ENCODE data around the gene ADSL. TPM values are rescaled to one million over a fixed set of nuclear protein-coding genes. Genes with fewer than 3 reads are reported as not detected.

The ADSL gene
- total and polyA plus RNA-seq, 2 donors (not counting 1 experiment from before 2014, with no cell fraction given) = 67.0 to 89.8 TPM

DNA sequence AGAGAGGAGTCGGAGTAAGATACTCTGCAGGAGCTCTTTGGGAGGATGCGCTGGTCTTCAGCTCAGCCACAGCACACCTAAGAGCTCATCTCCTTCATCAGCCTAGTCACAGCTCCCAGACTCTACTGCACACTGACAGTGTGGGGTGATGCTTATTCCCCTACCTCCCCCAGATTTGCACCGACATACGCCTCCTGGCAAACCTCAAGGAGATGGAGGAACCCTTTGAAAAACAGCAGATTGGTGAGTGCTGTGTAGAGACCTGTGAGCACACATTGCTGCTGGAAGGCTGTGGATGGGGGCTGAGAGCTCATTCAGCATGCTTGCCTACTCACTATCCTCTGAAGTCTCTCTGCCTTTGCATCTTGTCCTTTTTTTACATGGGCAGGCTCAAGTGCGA lies 14.8 kb downstream of the ADSL start:
- Histone ChIP-seq H3K27me3 (ENCODE audit: control insufficient read depth, insufficient read depth, low read length) (no peaks in the 10 kb centered on the region), H3K4me2 (ENCODE audit: extremely low read depth, insufficient read depth, low read length) (no peak overlapping the region), H3K36me3 (ENCODE audit: control insufficient read depth, insufficient read depth, low read length) (peaks cover 31% of the 10 kb centered on the region), H3K4me3 (replicated peaks in 1 of 4; ENCODE audit: control extremely low read depth in 1 of 4, insufficient read depth in 1 of 4, low read depth in 3 of 4, low read length in 4 of 4) (no peak overlapping the region), H3K79me2 (ENCODE audit: control insufficient read depth, insufficient read depth, low read length) (no peaks in the 10 kb centered on the region), H2AFZ (ENCODE audit: low read length) (no peak overlapping the region), H3K9me3 (ENCODE audit: control insufficient read depth, insufficient read depth, low read depth, low read length) (no peaks in the 10 kb centered on the region), H4K20me1 (ENCODE audit: control insufficient read depth, extremely low read depth, insufficient read depth, low read length) (no peaks in the 10 kb centered on the region), H3K27ac (ENCODE audit: insufficient read depth, low read length) (no peak overlapping the region), H3K4me1 (ENCODE audit: control insufficient read depth, extremely low read depth, insufficient read depth, low read length) (no peaks in the 10 kb centered on the region), H3K9ac (ENCODE audit: insufficient read depth, low read length) (no peak overlapping the region)
- DNase-seq (ENCODE audit: low read depth in 2 of 2) = no peak
- TF ChIP-seq EZH2 (IDR thresholded peaks at IDR 0.05; ENCODE audit: low read length, missing control alignments) = no peak
- TF ChIP-seq, protein P1, sequence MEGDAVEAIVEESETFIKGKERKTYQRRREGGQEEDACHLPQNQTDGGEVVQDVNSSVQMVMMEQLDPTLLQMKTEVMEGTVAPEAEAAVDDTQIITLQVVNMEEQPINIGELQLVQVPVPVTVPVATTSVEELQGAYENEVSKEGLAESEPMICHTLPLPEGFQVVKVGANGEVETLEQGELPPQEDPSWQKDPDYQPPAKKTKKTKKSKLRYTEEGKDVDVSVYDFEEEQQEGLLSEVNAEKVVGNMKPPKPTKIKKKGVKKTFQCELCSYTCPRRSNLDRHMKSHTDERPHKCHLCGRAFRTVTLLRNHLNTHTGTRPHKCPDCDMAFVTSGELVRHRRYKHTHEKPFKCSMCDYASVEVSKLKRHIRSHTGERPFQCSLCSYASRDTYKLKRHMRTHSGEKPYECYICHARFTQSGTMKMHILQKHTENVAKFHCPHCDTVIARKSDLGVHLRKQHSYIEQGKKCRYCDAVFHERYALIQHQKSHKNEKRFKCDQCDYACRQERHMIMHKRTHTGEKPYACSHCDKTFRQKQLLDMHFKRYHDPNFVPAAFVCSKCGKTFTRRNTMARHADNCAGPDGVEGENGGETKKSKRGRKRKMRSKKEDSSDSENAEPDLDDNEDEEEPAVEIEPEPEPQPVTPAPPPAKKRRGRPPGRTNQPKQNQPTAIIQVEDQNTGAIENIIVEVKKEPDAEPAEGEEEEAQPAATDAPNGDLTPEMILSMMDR (conservative IDR thresholded peaks at IDR 0.05 in 1 of 2, IDR thresholded peaks at IDR 0.05 in 1 of 2; ENCODE audit: low read depth in 1 of 2, low read length in 2 of 2) = no peak

DNA sequence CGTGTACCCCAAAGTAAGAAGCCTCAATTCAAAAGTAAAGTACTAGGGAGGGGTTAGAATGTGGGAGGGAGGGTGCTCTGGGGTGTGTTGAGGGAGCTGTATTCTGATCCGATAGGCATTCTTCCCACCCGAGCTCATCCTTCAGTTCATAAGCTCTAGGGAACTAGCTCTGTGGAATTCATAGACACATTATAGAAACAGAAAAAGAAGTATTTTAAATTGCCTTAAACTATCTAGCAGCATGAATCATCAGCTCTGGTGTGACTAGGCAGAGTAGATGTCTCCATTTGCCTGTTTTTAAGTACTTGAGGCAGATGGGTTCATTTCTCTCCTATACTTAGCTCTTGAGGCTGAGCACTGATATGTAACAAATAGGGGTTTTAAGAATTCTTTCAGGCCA lies 16.8 kb downstream of the ADSL start:
- no peak overlapping the region for H3K9ac ChIP-seq (ENCODE audit: insufficient read depth, low read length)
- peak in 1 of 2 donors; percentile 61 for DNase-seq (ENCODE audit: low read depth in 2 of 2)
- peaks cover 32% of the 10 kb centered on the region for H3K36me3 ChIP-seq (ENCODE audit: control insufficient read depth, insufficient read depth, low read length)

DNA sequence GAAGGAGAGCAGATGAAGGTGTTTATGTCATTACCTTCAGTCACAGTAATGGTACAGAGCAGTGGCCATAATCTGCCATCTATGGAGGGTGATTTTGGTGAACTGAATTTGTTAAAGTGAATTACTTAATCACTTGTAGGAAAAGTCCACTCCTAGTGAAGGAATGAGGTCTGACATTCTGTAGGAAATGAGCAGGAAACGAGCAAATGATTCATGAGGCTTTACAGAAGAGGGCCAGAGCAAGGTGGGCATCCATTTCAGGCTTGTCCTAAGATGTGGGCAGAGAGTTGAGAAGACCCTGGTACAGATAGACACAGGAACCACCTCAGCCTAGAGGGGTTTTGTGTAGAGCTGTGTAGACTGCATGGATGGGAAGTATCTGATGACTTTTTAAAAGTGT lies 18.1 kb downstream of the ADSL start:
- no peaks in the 10 kb centered on the region for H3K4me1 ChIP-seq (ENCODE audit: control insufficient read depth, extremely low read depth, insufficient read depth, low read length)
- H3K4me2 ChIP-seq (ENCODE audit: extremely low read depth, insufficient read depth, low read length) = no peak overlapping the region
- no peak overlapping the region for H3K4me3 ChIP-seq (replicated peaks in 1 of 4; ENCODE audit: control extremely low read depth in 1 of 4, insufficient read depth in 1 of 4, low read depth in 3 of 4, low read length in 4 of 4)
- peaks cover 30% of the 10 kb centered on the region for H3K36me3 ChIP-seq (ENCODE audit: control insufficient read depth, insufficient read depth, low read length)
- H3K79me2 ChIP-seq (ENCODE audit: control insufficient read depth, insufficient read depth, low read length) = no peaks in the 10 kb centered on the region
- DNase-seq (ENCODE audit: low read depth in 2 of 2) = no peak
- H3K9me3 ChIP-seq (ENCODE audit: control insufficient read depth, insufficient read depth, low read depth, low read length) = no peaks in the 10 kb centered on the region
- no peak overlapping the region for H3K27ac ChIP-seq (ENCODE audit: insufficient read depth, low read length)
- TF ChIP-seq, protein P1 (conservative IDR thresholded peaks at IDR 0.05 in 1 of 2, IDR thresholded peaks at IDR 0.05 in 1 of 2; ENCODE audit: low read depth in 1 of 2, low read length in 2 of 2) = no peak
- TF ChIP-seq EZH2 (IDR thresholded peaks at IDR 0.05; ENCODE audit: low read length, missing control alignments) = no peak
- no peak overlapping the region for H3K9ac ChIP-seq (ENCODE audit: insufficient read depth, low read length)
- no peak overlapping the region for H2AFZ ChIP-seq (ENCODE audit: low read length)
- H4K20me1 ChIP-seq (ENCODE audit: control insufficient read depth, extremely low read depth, insufficient read depth, low read length) = no peaks in the 10 kb centered on the region
- H3K27me3 ChIP-seq (ENCODE audit: control insufficient read depth, insufficient read depth, low read length) = no peaks in the 10 kb centered on the region

More for the DNA sequence above, 16.8 kb downstream of the ADSL start:
- Histone ChIP-seq H3K4me1 (ENCODE audit: control insufficient read depth, extremely low read depth, insufficient read depth, low read length) (no peaks in the 10 kb centered on the region), H4K20me1 (ENCODE audit: control insufficient read depth, extremely low read depth, insufficient read depth, low read length) (no peaks in the 10 kb centered on the region), H3K9me3 (ENCODE audit: control insufficient read depth, insufficient read depth, low read depth, low read length) (no peaks in the 10 kb centered on the region), H3K79me2 (ENCODE audit: control insufficient read depth, insufficient read depth, low read length) (no peaks in the 10 kb centered on the region), H2AFZ (ENCODE audit: low read length) (no peak overlapping the region), H3K4me2 (ENCODE audit: extremely low read depth, insufficient read depth, low read length) (no peak overlapping the region), H3K4me3 (replicated peaks in 1 of 4; ENCODE audit: control extremely low read depth in 1 of 4, insufficient read depth in 1 of 4, low read depth in 3 of 4, low read length in 4 of 4) (no peak overlapping the region), H3K27me3 (ENCODE audit: control insufficient read depth, insufficient read depth, low read length) (no peaks in the 10 kb centered on the region), H3K27ac (ENCODE audit: insufficient read depth, low read length) (peak overlapping the region; percentile 31)
- TF ChIP-seq, protein P1 (conservative IDR thresholded peaks at IDR 0.05 in 1 of 2, IDR thresholded peaks at IDR 0.05 in 1 of 2; ENCODE audit: low read depth in 1 of 2, low read length in 2 of 2) = no peak
- TF ChIP-seq EZH2 (IDR thresholded peaks at IDR 0.05; ENCODE audit: low read length, missing control alignments) = no peak

Measured in fibroblast of lung (primary cell).